K562 (cell line): ENCODE data around the gene KMT2C. TPM values are rescaled to one million over a fixed set of nuclear protein-coding genes. Genes with fewer than 3 reads are reported as not detected.

Source experiments
- CBFB ChIP-seq: sonication (generic); formaldehyde crosslinking; IDR thresholded peaks from 2 replicates; pipeline ENCODE4 v1.4.0; 2020; ENCODE audit warnings: mild to moderate bottlenecking, missing genetic modification reagents
- DPF2 ChIP-seq: fragments of 450-650 bp; IDR thresholded peaks from 2 replicates; pipeline ENCODE4 v1.6.1; 2016
- ELF1 ChIP-seq: fragments of 200-800 bp; sonication (Bioruptor generic); IDR thresholded peaks from 2 replicates; pipeline ENCODE4 v1.6.1; 2016; ENCODE audit warnings: missing genetic modification characterization, missing compliant biosample characterization
- EZH2 ChIP-seq: IDR thresholded peaks from 2 replicates; pipeline ENCODE4 v1.6.1; 2012; ENCODE audit warnings: low read depth, mild to moderate bottlenecking, inconsistent platforms, low read length, borderline replicate concordance
- JUND ChIP-seq, 2 experiments: IDR thresholded peaks; 2 replicates in 1 of 2; 3 replicates in 1 of 2; pipeline ENCODE4 v1.6.1; 2011; ENCODE audit warnings: borderline replicate concordance in 2 of 2, low read depth in 2 of 2, low read length in 2 of 2, improper control_type of control experiment in 1 of 2, missing biosample characterization in 1 of 2, missing genetic modification characterization in 1 of 2, missing genetic modification reagents in 1 of 2
- MAZ ChIP-seq, 2 experiments: fragments of 450-650 bp in 1 of 2; sonication (generic) in 1 of 2; formaldehyde crosslinking; IDR thresholded peaks in 1 of 2; conservative IDR thresholded peaks in 1 of 2; 2 replicates each; pipeline versions ENCODE4 v1.4.0 to v1.5.0; 2020; ENCODE audit warnings: mild to moderate bottlenecking in 1 of 2, missing genetic modification reagents in 1 of 2
- NFYB ChIP-seq: IDR thresholded peaks from 2 replicates; pipeline ENCODE4 v1.6.1; 2011; ENCODE audit warnings: mild to moderate bottlenecking, moderate library complexity; ENCODE audit not compliant: insufficient read length; ENCODE audit errors: extremely low read depth
- PHB2 ChIP-seq: fragments of 450-650 bp; IDR thresholded peaks from 2 replicates; pipeline ENCODE4 v1.6.1; 2017; ENCODE audit warnings: low read depth
- POLR2G ChIP-seq: fragments of 200-400 bp; formaldehyde crosslinking; IDR thresholded peaks from 2 replicates; pipeline ENCODE4 v1.6.1; 2017; ENCODE audit warnings: low read depth, mild to moderate bottlenecking, antibody characterized with exemption, low read length, moderate library complexity
- POLR3G ChIP-seq: IDR thresholded peaks from 2 replicates; pipeline ENCODE4 v1.6.1; 2011; ENCODE audit not compliant: insufficient read length, insufficient replicate concordance; ENCODE audit errors: extremely low read depth
- RBM15 ChIP-seq: fragments of 200-400 bp; formaldehyde crosslinking; IDR thresholded peaks from 2 replicates; pipeline ENCODE4 v1.6.1; 2018; ENCODE audit warnings: mild to moderate bottlenecking, low read length, moderate library complexity; ENCODE audit not compliant: insufficient read depth
- RBM25 ChIP-seq: fragments of 200-400 bp; formaldehyde crosslinking; IDR thresholded peaks from 2 replicates; pipeline ENCODE4 v1.6.1; 2018; ENCODE audit warnings: low read length, low read depth, moderate library complexity; ENCODE audit not compliant: severe bottlenecking
- RBM34 ChIP-seq: fragments of 200-400 bp; formaldehyde crosslinking; IDR thresholded peaks from 2 replicates; pipeline ENCODE4 v1.6.1; 2018; ENCODE audit warnings: low read length, borderline replicate concordance; ENCODE audit not compliant: insufficient read depth
- YBX1 ChIP-seq: fragments of 450-650 bp; IDR thresholded peaks from 2 replicates; pipeline ENCODE4 v1.7.1; 2016; ENCODE audit warnings: mild to moderate bottlenecking
- ZNF12 ChIP-seq: sonication (generic); formaldehyde crosslinking; IDR thresholded peaks from 2 replicates; pipeline ENCODE4 v1.4.0; 2020; ENCODE audit warnings: mild to moderate bottlenecking, missing genetic modification reagents
- ZNF217 ChIP-seq: sonication (generic); formaldehyde crosslinking; IDR thresholded peaks from 2 replicates; pipeline ENCODE4 v1.8.0; 2022; ENCODE audit warnings: mild to moderate bottlenecking, missing genetic modification reagents
- ZNF316 ChIP-seq: fragments of 450-650 bp; IDR thresholded peaks from 2 replicates; pipeline ENCODE4 v1.6.1; 2016
- polyA plus RNA-seq, 8 experiments: library from polyadenylated mRNA; depleted of rRNA in 4 of 8; stranded (reverse) in 5 of 8; unstranded in 3 of 8; fragments of >200 nt; fragmentation: Nextera tagmentation in 2 of 8; fragmentation: Illumina TruSeq in 1 of 8; extraction: Ambion mirVana in 2 of 8; extraction: Trizol in 1 of 8; gene quantifications; 2 replicates each; pipeline versions ENCODE4 v1.2.1 to v1.2.3, GENCODE V29; 2011 to 2014; ENCODE audit warnings: inconsistent platforms in 1 of 8, missing spikeins in 1 of 8
- total RNA-seq, 7 experiments: library from RNA; depleted of rRNA in 6 of 7; stranded (reverse); fragments of >200 nt in 6 of 7; fragmentation: Illumina TruSeq in 2 of 7; extraction: Trizol in 2 of 7; gene quantifications; 2 replicates each; pipeline versions ENCODE4 v1.2.1 to v1.2.3, GENCODE V29; 2011 to 2021; ENCODE audit warnings: low replicate concordance in 1 of 7
- TF ChIP-seq, protein P1 (sequence below), 2 experiments: fragments of 200-800 bp in 1 of 2; sonication (Bioruptor generic) in 1 of 2; sonication (generic) in 1 of 2; formaldehyde crosslinking in 1 of 2; IDR thresholded peaks in 1 of 2; conservative IDR thresholded peaks in 1 of 2; 2 replicates each; pipeline versions ENCODE4 v1.5.0 to v1.6.1; 2016 to 2020; ENCODE audit warnings: missing compliant biosample characterization in 1 of 2, missing genetic modification characterization in 1 of 2, missing genetic modification reagents in 1 of 2
- TF ChIP-seq, protein P2 (sequence below): IDR thresholded peaks from 2 replicates; pipeline ENCODE4 v1.6.1; 2011; ENCODE audit warnings: borderline replicate concordance, low read depth, mild to moderate bottlenecking, moderate library complexity, low read length; ENCODE audit not compliant: insufficient read depth, poor library complexity, severe bottlenecking
- TF ChIP-seq, protein P3 (sequence below): fragments of 250-450 bp; sonication (Bioruptor Pico); IDR thresholded peaks from 2 replicates; pipeline ENCODE4 v1.8.0; 2021; ENCODE audit warnings: moderate library complexity, mild to moderate bottlenecking, inconsistent platforms

Gene KMT2C
- total and polyA plus RNA-seq, 9 of the 15 experiments (the other 6 are each of a cell fraction or from before 2014, with no cell fraction given), result 4.9 to 67.8 (median 27.1) TPM

DNA sequence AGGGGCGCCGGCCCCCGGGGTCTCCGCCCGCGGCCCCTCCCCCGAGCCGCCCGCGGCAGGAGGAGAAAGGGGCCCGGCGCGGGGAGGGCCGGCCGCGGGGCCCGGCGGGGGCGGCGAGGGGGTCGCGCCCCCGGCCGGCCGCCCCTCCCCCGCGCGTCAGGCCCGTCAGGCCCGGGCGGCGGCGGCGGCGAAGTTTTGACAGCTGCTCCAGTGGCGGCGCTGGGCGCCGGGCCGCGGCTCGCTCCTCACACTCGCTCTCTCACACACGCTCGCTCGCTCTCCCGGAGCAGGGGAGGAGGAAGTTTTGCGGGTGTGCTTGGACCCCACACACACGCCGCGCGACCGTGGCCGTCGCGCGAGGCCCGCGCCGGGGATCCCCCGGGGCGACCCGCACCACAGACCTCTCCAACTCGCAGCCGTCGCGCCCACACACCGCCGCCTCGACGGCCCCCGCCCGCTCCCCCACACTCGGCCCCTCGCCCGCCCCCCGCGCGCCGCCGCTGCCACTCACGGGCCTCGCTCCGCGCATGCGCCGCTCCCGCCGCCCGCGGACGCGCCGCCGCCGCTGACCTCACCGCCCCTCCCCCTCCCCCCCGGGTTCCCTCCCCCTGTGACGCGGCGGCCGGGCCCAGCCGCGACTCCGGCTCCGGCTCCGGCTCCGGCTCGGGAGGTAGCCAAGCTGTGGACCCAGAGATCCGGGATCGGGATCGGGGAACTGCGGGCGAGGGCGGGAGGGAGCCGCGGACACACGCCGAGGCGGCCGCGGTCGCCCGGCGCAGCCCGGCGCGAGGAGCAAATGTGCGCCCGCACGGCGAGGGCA is 518 bp upstream of the KMT2C start (continued):
- TF ChIP-seq MAZ (CRISPR knock-in tag; conservative IDR thresholded peaks at IDR 0.05 in 1 of 2, IDR thresholded peaks at IDR 0.05 in 1 of 2) (peak; percentile 92 to 98), ZNF316 (no peak), RBM15 (no peak), DPF2 (no peak), ZNF217 (CRISPR knock-in tag) (no peak), RBM25 (peak; percentile 89), JUND (IDR thresholded peaks at IDR 0.05; ENCODE audit: borderline replicate concordance, low read depth, low read length) (peak; percentile 85), JUND (tag; IDR thresholded peaks at IDR 0.05; ENCODE audit: borderline replicate concordance, low read depth, low read length) (peak; percentile 53; the same call in 1 of the 3 replicates), ZNF12 (CRISPR knock-in tag) (peak; percentile 58), PHB2 (no peak), POLR3G (no peak), EZH2 (no peak), NFYB (no peak), YBX1 (no peak), CBFB (no peak), RBM34 (no peak), POLR2G (peak; percentile 96), ELF1 (no peak)
- TF ChIP-seq, protein P1, sequence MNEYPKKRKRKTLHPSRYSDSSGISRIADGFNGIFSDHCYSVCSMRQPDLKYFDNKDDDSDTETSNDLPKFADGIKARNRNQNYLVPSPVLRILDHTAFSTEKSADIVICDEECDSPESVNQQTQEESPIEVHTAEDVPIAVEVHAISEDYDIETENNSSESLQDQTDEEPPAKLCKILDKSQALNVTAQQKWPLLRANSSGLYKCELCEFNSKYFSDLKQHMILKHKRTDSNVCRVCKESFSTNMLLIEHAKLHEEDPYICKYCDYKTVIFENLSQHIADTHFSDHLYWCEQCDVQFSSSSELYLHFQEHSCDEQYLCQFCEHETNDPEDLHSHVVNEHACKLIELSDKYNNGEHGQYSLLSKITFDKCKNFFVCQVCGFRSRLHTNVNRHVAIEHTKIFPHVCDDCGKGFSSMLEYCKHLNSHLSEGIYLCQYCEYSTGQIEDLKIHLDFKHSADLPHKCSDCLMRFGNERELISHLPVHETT (CRISPR knock-in tag; conservative IDR thresholded peaks at IDR 0.05 in 1 of 2, IDR thresholded peaks at IDR 0.05 in 1 of 2), result peak in 1 of 2 experiments; percentile 94; a peak in 2 of 4 replicates
- TF ChIP-seq, protein P2, sequence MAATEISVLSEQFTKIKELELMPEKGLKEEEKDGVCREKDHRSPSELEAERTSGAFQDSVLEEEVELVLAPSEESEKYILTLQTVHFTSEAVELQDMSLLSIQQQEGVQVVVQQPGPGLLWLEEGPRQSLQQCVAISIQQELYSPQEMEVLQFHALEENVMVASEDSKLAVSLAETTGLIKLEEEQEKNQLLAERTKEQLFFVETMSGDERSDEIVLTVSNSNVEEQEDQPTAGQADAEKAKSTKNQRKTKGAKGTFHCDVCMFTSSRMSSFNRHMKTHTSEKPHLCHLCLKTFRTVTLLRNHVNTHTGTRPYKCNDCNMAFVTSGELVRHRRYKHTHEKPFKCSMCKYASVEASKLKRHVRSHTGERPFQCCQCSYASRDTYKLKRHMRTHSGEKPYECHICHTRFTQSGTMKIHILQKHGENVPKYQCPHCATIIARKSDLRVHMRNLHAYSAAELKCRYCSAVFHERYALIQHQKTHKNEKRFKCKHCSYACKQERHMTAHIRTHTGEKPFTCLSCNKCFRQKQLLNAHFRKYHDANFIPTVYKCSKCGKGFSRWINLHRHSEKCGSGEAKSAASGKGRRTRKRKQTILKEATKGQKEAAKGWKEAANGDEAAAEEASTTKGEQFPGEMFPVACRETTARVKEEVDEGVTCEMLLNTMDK, result peak; percentile 82
- TF ChIP-seq, protein P3, sequence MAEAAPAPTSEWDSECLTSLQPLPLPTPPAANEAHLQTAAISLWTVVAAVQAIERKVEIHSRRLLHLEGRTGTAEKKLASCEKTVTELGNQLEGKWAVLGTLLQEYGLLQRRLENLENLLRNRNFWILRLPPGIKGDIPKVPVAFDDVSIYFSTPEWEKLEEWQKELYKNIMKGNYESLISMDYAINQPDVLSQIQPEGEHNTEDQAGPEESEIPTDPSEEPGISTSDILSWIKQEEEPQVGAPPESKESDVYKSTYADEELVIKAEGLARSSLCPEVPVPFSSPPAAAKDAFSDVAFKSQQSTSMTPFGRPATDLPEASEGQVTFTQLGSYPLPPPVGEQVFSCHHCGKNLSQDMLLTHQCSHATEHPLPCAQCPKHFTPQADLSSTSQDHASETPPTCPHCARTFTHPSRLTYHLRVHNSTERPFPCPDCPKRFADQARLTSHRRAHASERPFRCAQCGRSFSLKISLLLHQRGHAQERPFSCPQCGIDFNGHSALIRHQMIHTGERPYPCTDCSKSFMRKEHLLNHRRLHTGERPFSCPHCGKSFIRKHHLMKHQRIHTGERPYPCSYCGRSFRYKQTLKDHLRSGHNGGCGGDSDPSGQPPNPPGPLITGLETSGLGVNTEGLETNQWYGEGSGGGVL (CRISPR knock-in tag), result no peak
